Activated CD4-positive, alpha-beta T cell treated with anti-CD3 and anti-CD28 coated beads, Interleukin-2, amount 10 ng/mL, durations not matched to agents 24 days and 14 days (primary cell): Measurements from ENCODE around the gene RBMS3. TPM values are rescaled to one million over a fixed set of nuclear protein-coding genes. Genes with fewer than 3 reads are reported as not detected.
"Not testable (repeated sequence)": the region's sequence is repeated elsewhere in the genome, so short reads cannot be mapped to it uniquely, and the experiment has no call there.

Experiments used
- DNase-seq: peaks from one replicate; pipeline ENCODE4 v3.0.0; 2022
- H3K27ac Mint-ChIP-seq: one replicate; pipeline ENCODE4 v1.8.0; 2022; ENCODE audit warnings: mild to moderate bottlenecking, mixed read lengths
- H3K27me3 Mint-ChIP-seq: one replicate; pipeline ENCODE4 v1.8.0; 2022; ENCODE audit warnings: mixed read lengths
- H3K36me3 Mint-ChIP-seq: one replicate; pipeline ENCODE4 v1.8.0; 2022; ENCODE audit warnings: low read depth, mild to moderate bottlenecking, mixed read lengths
- H3K4me1 Mint-ChIP-seq: one replicate; pipeline ENCODE4 v1.8.0; 2021; ENCODE audit warnings: mixed read lengths
- H3K4me3 Mint-ChIP-seq: one replicate; pipeline ENCODE4 v1.8.0; 2022; ENCODE audit warnings: mild to moderate bottlenecking, moderate library complexity, mixed read lengths
- H3K9me3 Mint-ChIP-seq: one replicate; pipeline ENCODE4 v1.8.0; 2021; ENCODE audit warnings: mixed read lengths
- intact Hi-C: fragments of 100-400 bp; cut with micrococcal nuclease; formaldehyde crosslinking; loops from one replicate; pipeline ENCODE4 v1.15.1; 2023
- total RNA-seq: library from RNA; stranded (reverse); gene quantifications from 2 replicates; pipeline ENCODE4 v1.2.3, GENCODE V29; 2022

Gene RBMS3
- total RNA-seq, 1 donor from 2014 or later, result 4.3 TPM

DNA sequence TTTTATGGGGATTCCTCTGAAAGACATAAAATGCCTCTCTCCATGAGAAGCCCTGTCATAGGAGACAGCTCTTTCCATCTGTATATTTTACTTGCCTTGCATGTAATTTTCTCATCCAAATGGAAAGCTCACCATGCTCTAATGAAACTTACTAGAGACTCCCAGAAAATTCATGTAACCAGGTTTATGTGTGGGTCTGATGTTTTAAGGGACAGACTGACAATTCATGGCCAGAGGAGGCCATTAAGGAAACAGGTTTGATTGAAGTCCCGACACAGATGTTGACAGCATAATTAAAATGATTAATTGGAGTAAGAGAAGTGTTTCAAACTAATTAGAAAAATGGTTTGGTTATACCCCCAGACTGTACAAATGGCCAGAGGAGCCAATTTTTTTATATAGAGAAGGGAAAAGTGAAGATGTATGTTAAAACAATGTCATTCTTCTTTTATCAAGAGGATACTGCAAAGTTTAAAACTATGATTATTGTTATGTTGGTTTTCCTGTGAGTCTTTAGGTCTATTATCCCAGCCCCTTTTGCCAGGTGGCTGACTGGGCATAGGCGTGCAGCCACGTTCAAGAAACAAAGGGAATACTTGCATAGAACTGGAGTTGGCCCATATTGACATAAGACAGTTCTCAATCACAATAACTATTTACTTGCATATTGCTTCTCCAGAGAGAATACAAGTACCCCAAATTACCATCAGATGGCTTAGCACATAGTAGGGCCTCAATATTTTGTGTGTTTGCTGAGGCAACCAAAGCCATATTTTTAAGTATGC lies 64.8 kb downstream of the RBMS3 start:
- H3K9me3 Mint-ChIP-seq, result no peaks in the 10 kb centered on the region
- peaks cover 5% of the 10 kb centered on the region for H3K27me3 Mint-ChIP-seq
- H3K4me1 Mint-ChIP-seq, result no peaks in the 10 kb centered on the region
- no peak for DNase-seq
- H3K36me3 Mint-ChIP-seq, result no peaks in the 10 kb centered on the region
- no peak overlapping the region for H3K27ac Mint-ChIP-seq
- intact Hi-C loops, result no loop called here
- H3K4me3 Mint-ChIP-seq, result no peak overlapping the region

GRCh38 chr3:29346828-29347227 lies 66.0 kb downstream of the RBMS3 start:
- intact Hi-C loops, result no loop called here
- Mint-ChIP-seq H3K9me3 (no peaks in the 10 kb centered on the region), H3K36me3 (no peaks in the 10 kb centered on the region)

DNA sequence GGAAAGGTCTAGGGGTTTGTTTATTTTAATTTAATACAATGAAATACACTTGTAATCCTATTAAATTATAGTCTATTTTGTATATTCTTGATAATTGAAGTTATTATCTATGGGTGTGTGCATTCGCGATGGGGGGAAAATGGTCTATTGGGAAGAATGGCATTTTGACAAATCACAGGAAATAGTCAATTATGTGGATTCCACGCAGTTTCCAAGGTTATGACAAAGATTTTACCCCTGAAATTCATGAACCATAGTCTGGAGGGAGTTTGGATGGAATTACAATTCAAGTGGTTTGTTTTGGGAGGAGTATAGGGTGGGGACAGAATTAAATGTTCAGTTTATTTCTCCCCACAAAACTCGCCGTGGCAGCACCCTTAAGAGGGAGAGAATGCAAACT lies 66.5 kb downstream of the RBMS3 start:
- H3K4me1 Mint-ChIP-seq, result no peaks in the 10 kb centered on the region
- no peak overlapping the region for H3K27ac Mint-ChIP-seq
- no peaks in the 10 kb centered on the region for H3K27me3 Mint-ChIP-seq
- no peaks in the 10 kb centered on the region for H3K9me3 Mint-ChIP-seq
- no peaks in the 10 kb centered on the region for H3K36me3 Mint-ChIP-seq
- H3K4me3 Mint-ChIP-seq, result no peak overlapping the region
- intact Hi-C loops, result no loop called here
- no peak for DNase-seq

More at GRCh38 chr3:29346828-29347227, 66.0 kb downstream of the RBMS3 start:
- Mint-ChIP-seq H3K27me3 (peaks cover 3% of the 10 kb centered on the region), H3K4me3 (no peak overlapping the region), H3K4me1 (no peaks in the 10 kb centered on the region), H3K27ac (no peak overlapping the region)
- DNase-seq, result no peak

DNA sequence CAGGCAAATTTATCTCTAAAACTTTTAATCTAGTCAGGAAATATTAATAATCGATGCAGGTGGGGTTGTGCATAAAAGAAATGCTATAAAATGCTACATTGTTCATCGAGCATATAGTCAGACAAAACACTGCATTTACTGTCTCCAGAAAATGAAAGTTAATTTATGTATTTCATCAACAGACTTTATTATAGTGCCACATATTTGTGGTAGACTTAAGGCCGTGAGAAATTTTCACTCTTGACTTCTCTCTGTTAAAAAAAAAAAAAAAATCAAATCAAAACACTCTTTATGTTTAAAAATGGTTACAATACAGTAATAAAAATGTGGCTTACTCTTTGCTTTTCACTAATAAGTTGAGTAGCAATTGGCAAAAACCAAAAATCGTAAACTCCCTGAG lies 67.4 kb downstream of the RBMS3 start:
- H3K27me3 Mint-ChIP-seq, result no peaks in the 10 kb centered on the region
- no peaks in the 10 kb centered on the region for H3K36me3 Mint-ChIP-seq
- no peaks in the 10 kb centered on the region for H3K4me1 Mint-ChIP-seq
- H3K4me3 Mint-ChIP-seq, result no peak overlapping the region
- DNase-seq, result no peak
- H3K27ac Mint-ChIP-seq, result no peak overlapping the region
- intact Hi-C loops, result no loop called here
- peaks cover 3% of the 10 kb centered on the region for H3K9me3 Mint-ChIP-seq

DNA sequence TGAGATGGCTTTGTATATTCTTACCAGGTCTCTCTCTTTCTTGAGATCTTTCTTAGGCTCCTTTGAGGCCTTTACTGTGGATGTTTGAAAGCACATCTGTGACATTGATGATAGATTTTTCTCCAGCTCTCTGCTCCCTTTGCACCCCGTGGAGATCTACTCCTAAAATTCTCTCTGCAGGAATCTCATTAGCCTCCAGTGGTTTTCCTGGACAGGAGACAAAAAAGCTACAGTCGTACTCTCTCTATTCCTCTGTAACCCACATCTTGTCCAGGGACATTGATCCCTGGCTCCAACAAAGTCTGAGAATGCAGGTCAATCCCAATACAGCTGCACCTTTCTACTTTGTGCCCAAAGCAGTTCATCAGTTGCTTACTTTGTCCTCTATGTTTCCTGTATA lies 68.2 kb downstream of the RBMS3 start:
- peaks cover 3% of the 10 kb centered on the region for H3K9me3 Mint-ChIP-seq
- H3K4me1 Mint-ChIP-seq, result peaks cover 1% of the 10 kb centered on the region
- H3K4me3 Mint-ChIP-seq, result no peak overlapping the region
- H3K27ac Mint-ChIP-seq, result no peak overlapping the region
- intact Hi-C loops, result no loop called here
- no peak for DNase-seq
- no peaks in the 10 kb centered on the region for H3K36me3 Mint-ChIP-seq
- no peaks in the 10 kb centered on the region for H3K27me3 Mint-ChIP-seq

GRCh38 chr3:29353807-29354206 lies 72.9 kb downstream of the RBMS3 start:
- H3K36me3 Mint-ChIP-seq, result no peaks in the 10 kb centered on the region
- no peak overlapping the region for H3K27ac Mint-ChIP-seq
- H3K4me1 Mint-ChIP-seq, result peaks cover 5% of the 10 kb centered on the region
- no peak for DNase-seq
- no peaks in the 10 kb centered on the region for H3K27me3 Mint-ChIP-seq
- H3K4me3 Mint-ChIP-seq, result no peak overlapping the region
- intact Hi-C loops, result no loop called here
- H3K9me3 Mint-ChIP-seq, result peaks cover 3% of the 10 kb centered on the region

DNA sequence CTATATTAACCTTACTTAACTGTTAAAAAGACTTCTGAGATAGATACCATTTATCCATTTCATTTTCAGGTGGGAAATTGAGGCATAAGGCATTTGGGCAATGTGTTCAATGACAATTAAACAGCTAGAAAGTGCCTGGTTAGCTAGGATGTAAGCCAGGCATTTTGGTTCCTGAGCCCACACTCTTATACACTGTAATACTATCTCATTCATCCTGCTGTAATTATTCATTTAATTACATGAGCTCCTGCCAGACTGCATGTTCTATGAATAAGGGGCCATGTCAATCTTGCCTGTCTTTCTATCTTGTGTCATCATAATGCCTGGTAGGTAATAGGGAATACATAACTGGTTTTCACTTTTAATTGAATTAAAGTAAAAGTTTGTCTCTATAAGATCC lies 74.0 kb downstream of the RBMS3 start:
- Mint-ChIP-seq H3K4me3 (no peak overlapping the region), H3K4me1 (peaks cover 5% of the 10 kb centered on the region), H3K36me3 (no peaks in the 10 kb centered on the region), H3K9me3 (peaks cover 3% of the 10 kb centered on the region), H3K27me3 (no peaks in the 10 kb centered on the region), H3K27ac (no peak overlapping the region)
- no peak for DNase-seq
- intact Hi-C loops, result no loop called here

DNA sequence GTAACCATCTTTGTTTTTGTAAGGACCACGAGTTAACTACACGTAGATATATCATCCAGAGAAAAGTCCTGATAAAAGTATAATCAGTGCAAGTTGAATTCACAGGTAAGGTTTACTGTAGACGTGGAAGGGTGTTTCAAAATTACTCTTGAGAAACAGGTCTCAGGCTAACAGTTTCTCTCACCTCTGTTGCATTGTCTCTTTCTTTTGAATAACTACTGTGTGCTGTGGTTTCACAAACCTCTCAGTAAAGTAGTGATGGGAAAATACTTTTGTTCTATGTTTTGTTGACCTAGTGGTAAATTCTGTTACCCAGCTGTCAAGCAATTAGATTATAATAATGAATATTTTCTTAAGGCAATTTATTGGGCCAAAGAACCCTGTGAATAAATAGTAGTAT lies 75.2 kb downstream of the RBMS3 start:
- Mint-ChIP-seq H3K27me3 (no peaks in the 10 kb centered on the region), H3K4me1 (peaks cover 5% of the 10 kb centered on the region), H3K4me3 (no peak overlapping the region), H3K9me3 (peaks cover 8% of the 10 kb centered on the region), H3K36me3 (no peaks in the 10 kb centered on the region), H3K27ac (no peak overlapping the region)
- no peak for DNase-seq
- intact Hi-C loops, result no loop called here

- H3K9me3 Mint-ChIP-seq, result peaks cover 10% of the 10 kb centered on the region
- H3K36me3 Mint-ChIP-seq, H3K4me1 Mint-ChIP-seq, H3K27ac Mint-ChIP-seq, intact Hi-C loops, H3K27me3 Mint-ChIP-seq, DNase-seq, H3K4me3 Mint-ChIP-seq: not testable (repeated sequence)
These were observed 79.4 kb downstream of the RBMS3 start for GRCh38 chr3:29360289-29360688.

DNA sequence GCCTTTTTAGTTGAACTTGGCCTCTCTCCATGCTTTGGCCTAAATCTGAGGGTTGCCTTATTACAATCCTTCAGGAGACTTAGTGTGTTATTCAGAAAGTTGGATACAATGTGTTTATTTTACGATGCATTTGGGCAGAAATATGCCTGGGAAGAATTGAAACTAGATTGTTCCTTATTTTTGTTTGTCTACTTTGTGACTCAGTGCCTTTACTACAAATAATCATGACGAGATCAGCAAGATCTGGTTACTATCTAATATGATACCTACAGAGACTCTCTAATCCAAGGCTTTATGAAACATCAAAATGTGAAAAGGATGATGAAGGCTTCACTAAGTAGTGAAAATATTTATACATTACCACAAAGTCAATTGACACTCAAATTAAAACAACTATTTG lies 82.2 kb downstream of the RBMS3 start:
- Mint-ChIP-seq H3K27me3 (no peaks in the 10 kb centered on the region), H3K36me3 (no peaks in the 10 kb centered on the region), H3K27ac (no peak overlapping the region), H3K4me1 (no peaks in the 10 kb centered on the region), H3K4me3 (no peak overlapping the region), H3K9me3 (peaks cover 10% of the 10 kb centered on the region)
- no peak for DNase-seq
- intact Hi-C loops, result no loop called here

GRCh38 chr3:29370021-29370420 lies 89.2 kb downstream of the RBMS3 start:
- Mint-ChIP-seq H3K27me3 (peaks cover 2% of the 10 kb centered on the region), H3K4me1 (peaks cover 7% of the 10 kb centered on the region), H3K27ac (no peak overlapping the region), H3K36me3 (no peaks in the 10 kb centered on the region), H3K9me3 (peaks cover 2% of the 10 kb centered on the region), H3K4me3 (no peak overlapping the region)
- no peak for DNase-seq
- intact Hi-C loops, result no loop called here

DNA sequence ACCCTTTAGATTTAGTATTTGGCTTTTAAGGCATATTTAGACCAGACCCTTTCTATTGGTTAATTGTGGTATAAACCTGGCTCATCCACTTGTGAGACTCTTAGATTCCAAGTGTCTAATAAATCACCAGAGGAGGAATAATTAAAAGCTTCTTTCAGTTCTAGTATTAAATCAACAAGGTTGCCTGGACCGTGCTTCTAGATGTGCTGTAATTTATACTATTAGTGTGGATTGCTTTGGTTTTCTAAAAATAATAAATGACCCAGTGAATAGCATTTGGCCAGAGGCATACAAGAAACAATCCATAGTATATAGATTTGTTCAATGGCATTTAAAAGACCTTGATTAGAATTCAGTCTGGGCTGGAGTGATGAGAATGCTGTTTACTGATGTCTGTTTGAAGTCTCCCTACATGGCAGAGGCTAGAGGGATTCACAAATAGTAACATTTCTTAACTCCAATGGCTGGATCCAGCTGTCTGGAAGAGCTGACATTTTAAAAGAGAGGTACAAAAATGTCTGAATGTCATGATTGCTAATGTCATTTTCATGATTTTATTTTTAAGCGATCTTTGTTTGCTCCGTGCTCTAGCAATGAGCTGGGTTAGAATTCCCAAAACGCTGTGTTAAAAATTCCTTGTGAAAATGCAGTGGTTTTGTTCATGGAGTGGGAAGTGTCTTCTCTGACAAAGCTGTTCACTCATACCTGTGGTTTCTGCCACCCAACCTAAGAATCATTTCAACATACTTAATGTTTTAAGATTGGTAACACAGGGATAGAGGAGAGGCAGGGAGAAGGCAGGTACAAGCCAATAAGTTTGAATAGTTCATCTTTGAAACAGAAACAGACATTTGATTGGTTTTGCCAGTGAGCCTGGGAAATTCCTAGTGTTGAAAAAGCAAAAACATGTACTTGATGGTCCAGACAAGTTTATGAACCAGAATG lies 89.9 kb downstream of the RBMS3 start:
- no peak overlapping the region for H3K4me3 Mint-ChIP-seq
- intact Hi-C loops, result no loop called here
- H3K4me1 Mint-ChIP-seq, result peaks cover 7% of the 10 kb centered on the region
- no peak for DNase-seq
- peaks cover 7% of the 10 kb centered on the region for H3K9me3 Mint-ChIP-seq
- peaks cover 2% of the 10 kb centered on the region for H3K27me3 Mint-ChIP-seq
- no peaks in the 10 kb centered on the region for H3K36me3 Mint-ChIP-seq
- no peak overlapping the region for H3K27ac Mint-ChIP-seq

- H3K27ac Mint-ChIP-seq, result no peak overlapping the region
- H3K9me3 Mint-ChIP-seq, result peaks cover 8% of the 10 kb centered on the region
- H3K4me1 Mint-ChIP-seq, result peaks cover 7% of the 10 kb centered on the region
- DNase-seq, result no peak
- intact Hi-C loops, result no loop called here
- H3K4me3 Mint-ChIP-seq, result no peak overlapping the region
- peaks cover 2% of the 10 kb centered on the region for H3K27me3 Mint-ChIP-seq
- H3K36me3 Mint-ChIP-seq, result no peaks in the 10 kb centered on the region
These were observed 92.3 kb downstream of the RBMS3 start for GRCh38 chr3:29373131-29373680.

DNA sequence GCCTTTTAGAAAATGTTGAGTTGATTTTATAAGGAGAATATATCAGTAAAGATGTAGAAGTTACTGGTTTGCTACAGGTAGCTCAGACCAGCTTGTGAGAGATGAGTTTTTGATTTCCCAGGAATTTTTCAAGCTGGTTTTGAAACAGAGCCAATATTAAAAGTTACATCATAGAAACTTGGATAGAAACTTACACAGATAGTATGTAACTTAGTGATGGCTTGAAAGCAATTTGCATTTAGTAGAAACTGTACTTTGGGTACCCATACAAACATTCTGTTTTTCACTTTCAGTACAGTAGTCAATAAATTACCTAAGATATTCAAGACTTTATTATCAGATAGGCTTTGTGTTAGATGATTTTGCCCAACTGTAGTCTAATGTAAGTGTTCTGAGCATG lies 93.4 kb downstream of the RBMS3 start:
- Mint-ChIP-seq H3K4me1 (peaks cover 7% of the 10 kb centered on the region), H3K27ac (no peak overlapping the region), H3K4me3 (no peak overlapping the region), H3K9me3 (peaks cover 8% of the 10 kb centered on the region), H3K27me3 (peaks cover 2% of the 10 kb centered on the region), H3K36me3 (no peaks in the 10 kb centered on the region)
- DNase-seq, result no peak
- intact Hi-C loops, result no loop called here
